ENCODE results near the gene SP140L. TPM values are rescaled to one million over a fixed set of nuclear protein-coding genes. Genes with fewer than 3 reads are reported as not detected.

The SP140L gene
- total and polyA plus RNA-seq, 8 donors: 14.7 to 24.9 (median 15.9) TPM

DNA sequence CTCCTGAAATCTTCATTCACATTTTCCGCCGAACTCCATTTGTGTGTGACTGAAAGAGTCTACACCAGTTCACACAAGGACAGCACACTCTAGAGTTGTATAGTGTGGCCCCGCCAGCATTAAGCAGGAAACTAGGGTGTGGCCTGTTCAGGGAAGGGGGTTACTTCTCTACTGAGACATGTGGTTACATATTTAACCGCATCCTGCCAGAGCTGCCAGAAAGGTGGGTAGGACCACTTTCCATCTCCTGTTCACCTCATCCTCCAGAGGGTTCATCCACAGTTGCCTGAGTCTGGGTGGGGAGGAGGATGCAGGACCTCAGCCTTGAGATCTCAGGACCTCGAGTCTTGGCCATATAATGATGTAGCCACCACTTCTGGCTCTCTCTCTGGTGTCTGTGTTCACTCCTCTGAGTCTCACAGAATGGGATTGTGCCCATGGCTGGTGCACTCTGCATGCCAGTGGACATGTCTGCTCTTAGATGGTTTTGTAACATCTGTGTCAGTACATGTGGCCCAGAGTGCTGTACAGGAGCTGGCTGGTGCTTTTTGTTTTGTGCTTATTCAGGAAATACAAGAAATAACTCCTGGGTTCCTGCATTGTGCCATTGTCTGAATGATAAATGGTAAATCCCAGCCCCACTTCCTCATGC is 7.7 kb upstream of the SP140L start:
- no peaks in the 10 kb centered on the region for H3K27me3 ChIP-seq
- TF ChIP-seq, protein P1, sequence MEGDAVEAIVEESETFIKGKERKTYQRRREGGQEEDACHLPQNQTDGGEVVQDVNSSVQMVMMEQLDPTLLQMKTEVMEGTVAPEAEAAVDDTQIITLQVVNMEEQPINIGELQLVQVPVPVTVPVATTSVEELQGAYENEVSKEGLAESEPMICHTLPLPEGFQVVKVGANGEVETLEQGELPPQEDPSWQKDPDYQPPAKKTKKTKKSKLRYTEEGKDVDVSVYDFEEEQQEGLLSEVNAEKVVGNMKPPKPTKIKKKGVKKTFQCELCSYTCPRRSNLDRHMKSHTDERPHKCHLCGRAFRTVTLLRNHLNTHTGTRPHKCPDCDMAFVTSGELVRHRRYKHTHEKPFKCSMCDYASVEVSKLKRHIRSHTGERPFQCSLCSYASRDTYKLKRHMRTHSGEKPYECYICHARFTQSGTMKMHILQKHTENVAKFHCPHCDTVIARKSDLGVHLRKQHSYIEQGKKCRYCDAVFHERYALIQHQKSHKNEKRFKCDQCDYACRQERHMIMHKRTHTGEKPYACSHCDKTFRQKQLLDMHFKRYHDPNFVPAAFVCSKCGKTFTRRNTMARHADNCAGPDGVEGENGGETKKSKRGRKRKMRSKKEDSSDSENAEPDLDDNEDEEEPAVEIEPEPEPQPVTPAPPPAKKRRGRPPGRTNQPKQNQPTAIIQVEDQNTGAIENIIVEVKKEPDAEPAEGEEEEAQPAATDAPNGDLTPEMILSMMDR (IDR thresholded peaks at IDR 0.05): no peak
- H3K4me3 ChIP-seq: no peak overlapping the region
- peaks cover 0 to 10% of the 10 kb centered on the region in 2 donors for H3K9me3 ChIP-seq
- no peak for DNase-seq
- H3K4me1 ChIP-seq: peaks cover 0 to 19% of the 10 kb centered on the region in 2 donors
- H3K36me3 ChIP-seq: no peaks in the 10 kb centered on the region
- peak; percentile 48 for ATAC-seq
- intact Hi-C loops (cut with DNase I): no loop called here
- peak overlapping the region in 1 of 2 donors; percentile 77 for H3K27ac ChIP-seq

DNA sequence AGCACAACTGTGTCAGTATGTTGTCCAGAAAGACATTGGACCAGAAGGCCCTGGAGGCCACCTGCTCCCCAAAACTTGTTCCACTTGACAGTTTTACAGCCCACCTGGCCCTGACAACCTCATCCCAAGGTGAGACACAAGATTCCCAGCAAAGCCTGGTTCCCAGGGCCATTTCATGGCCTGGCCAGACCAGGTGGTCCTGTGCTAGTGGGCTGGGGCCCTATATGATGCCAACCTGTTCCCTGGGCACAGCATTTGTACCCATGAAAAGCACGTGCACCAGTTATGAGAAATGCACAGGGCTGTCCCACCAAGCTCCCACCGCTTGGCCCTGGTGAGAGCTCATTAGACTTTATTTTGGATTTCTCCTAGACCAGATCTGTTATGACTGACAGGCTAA is 6.0 kb upstream of the SP140L start:
- Histone ChIP-seq H3K4me3 (no peak overlapping the region), H3K27ac (no peak overlapping the region), H3K27me3 (no peaks in the 10 kb centered on the region), H3K36me3 (no peaks in the 10 kb centered on the region), H3K4me1 (peaks cover 0 to 21% of the 10 kb centered on the region in 2 donors), H3K9me3 (peaks cover 0 to 10% of the 10 kb centered on the region in 2 donors)
- intact Hi-C loops (cut with DNase I): no loop called here
- TF ChIP-seq, protein P1 (IDR thresholded peaks at IDR 0.05): no peak
- no peak for ATAC-seq
- no peak for DNase-seq

DNA sequence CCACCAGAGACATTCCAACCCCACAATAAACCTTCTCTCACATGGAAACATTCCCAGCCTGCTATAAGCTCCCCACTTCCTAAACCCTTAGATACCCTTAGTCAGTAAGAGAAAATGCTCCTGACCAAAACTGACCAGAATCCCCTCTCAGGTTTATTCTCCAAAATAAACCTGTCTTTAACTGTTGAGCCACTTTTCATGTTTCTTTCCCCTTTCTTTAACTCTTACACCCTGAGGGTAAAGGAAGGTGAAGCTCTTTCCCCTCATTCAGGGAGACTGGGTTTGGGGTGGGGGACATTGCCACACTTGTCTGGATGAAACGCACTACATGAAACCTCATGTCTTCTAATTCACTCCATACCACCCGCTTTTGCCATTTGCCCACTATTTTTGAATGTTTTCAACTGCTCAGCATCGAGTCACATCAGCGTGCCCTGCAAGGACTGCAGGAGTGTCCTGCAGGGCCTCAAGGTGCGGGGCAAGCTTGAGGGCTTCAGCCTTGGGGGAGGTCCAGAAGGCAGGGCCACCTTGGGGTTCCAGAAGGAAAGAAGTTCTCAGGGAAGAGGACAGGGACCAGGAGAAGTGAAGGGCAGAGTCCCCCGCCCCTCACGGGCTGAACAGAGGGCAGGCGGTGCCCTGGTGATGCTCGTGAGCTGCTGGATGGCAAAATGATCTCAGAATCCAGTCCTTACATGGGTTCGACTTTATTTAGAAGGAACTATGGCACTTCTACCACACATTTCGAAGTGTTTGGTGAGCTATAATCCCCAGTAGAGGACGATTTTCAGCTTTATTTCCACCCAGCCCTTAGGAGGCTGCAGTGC is 4.2 kb upstream of the SP140L start:
- TF ChIP-seq, protein P1 (IDR thresholded peaks at IDR 0.05): no peak
- ATAC-seq (no peak), DNase-seq (no peak)
- H3K9me3 ChIP-seq: peaks cover 0 to 10% of the 10 kb centered on the region in 2 donors
- H3K27ac ChIP-seq: no peak overlapping the region
- intact Hi-C loops (cut with DNase I): no loop called here
- no peaks in the 10 kb centered on the region for H3K27me3 ChIP-seq
- peaks cover 5 to 32% of the 10 kb centered on the region in 2 donors for H3K4me1 ChIP-seq
- H3K36me3 ChIP-seq: no peaks in the 10 kb centered on the region
- H3K4me3 ChIP-seq: no peak overlapping the region

DNA sequence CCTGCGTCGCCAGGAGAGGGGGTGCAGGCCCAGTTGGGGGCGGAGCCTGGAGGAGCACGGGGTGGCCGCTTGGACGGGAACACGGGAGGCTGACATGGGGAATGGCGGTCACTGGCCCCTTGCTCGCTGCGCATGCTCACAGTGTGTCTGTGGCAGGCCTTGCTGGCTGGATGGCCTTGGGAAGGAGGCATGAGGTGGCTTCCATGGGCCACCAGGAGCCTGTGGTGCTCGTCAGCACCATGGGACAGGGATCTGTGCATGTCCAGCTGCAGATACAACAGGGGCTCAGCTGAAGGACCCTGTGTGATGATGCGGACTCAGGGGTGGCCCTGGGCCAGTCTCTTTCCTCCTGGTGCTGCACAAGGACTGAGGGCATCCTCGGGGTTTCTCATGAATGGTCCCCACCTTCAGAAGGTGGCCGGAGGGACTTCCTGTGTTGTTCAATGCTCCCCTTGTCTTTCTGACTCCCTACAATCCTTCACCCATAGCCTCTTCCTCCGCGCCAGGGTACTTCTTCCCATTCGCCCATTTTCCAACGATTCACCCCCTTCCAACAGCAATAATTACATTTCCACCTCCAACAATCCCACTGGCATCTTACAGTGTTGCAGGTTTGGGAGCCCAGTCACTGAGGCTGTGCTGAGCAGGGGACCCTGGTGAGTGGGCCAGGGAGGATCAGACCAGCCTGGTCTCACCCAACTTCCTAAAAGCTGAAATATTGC is 3.4 kb upstream of the SP140L start:
- H3K36me3 ChIP-seq: no peaks in the 10 kb centered on the region
- H3K4me3 ChIP-seq: no peak overlapping the region
- no peaks in the 10 kb centered on the region for H3K27me3 ChIP-seq
- TF ChIP-seq, protein P1 (IDR thresholded peaks at IDR 0.05): no peak
- intact Hi-C loops (cut with DNase I): no loop called here
- H3K4me1 ChIP-seq: peaks cover 9 to 35% of the 10 kb centered on the region in 2 donors
- ATAC-seq (no peak), DNase-seq (no peak)
- H3K9me3 ChIP-seq: peaks cover 0 to 10% of the 10 kb centered on the region in 2 donors
- H3K27ac ChIP-seq: no peak overlapping the region

DNA sequence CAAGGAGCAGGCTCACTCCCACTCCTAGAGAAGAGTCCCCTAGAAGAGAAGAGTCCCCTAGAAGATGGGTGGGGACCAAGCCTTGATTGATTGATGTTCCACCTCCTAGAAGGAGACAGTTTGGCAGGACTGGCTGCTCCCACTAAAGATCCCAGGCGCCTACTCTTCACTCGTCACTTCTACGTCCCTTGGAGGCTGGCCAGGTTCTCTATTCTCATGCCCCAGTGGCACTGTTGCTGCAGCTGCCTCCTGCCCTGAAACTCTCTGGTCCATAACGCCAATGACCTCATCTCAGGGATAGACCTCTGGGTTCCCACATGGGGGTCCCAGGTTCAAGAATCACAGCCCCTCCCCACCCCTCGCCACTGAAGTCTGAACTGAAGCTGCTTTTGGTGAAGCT is 2.5 kb upstream of the SP140L start:
- Histone ChIP-seq H3K4me3 (no peak overlapping the region), H3K4me1 (peaks cover 9 to 35% of the 10 kb centered on the region in 2 donors), H3K9me3 (peaks cover 0 to 10% of the 10 kb centered on the region in 2 donors), H3K27ac (no peak overlapping the region), H3K36me3 (no peaks in the 10 kb centered on the region), H3K27me3 (no peaks in the 10 kb centered on the region)
- DNase-seq (no peak), ATAC-seq (no peak)
- TF ChIP-seq, protein P1 (IDR thresholded peaks at IDR 0.05): no peak
- intact Hi-C loops (cut with DNase I): no loop called here
